Measurements from ENCODE around the gene PPP2R1B. TPM values are rescaled to one million over a fixed set of nuclear protein-coding genes. Genes with fewer than 3 reads are reported as not detected.
"Not testable (repeated sequence)": the region's sequence is repeated elsewhere in the genome, so short reads cannot be mapped to it uniquely, and the experiment has no call there.

PPP2R1B gene
- total RNA-seq, 1 experiment from 2014 or later = 35.4 TPM

GRCh38 chr11:111730871-111731591 is 35.2 kb downstream of the PPP2R1B start:
- no peaks in the 10 kb centered on the region; the same call in 1 of the 2 replicates for H3K36me3 ChIP-seq
- peak; percentile 62 to 78 for DNase-seq
- no peaks in the 10 kb centered on the region for H3K27me3 ChIP-seq
- H3K27ac ChIP-seq = peak overlapping the region; percentile 53
- no peaks in the 10 kb centered on the region for H3K9me3 ChIP-seq (replicated peaks)
- peaks cover 38% of the 10 kb centered on the region for H3K4me1 ChIP-seq
- peak overlapping the region; percentile 21; the same call in 1 of the 2 replicates for H3K4me3 ChIP-seq

- Histone ChIP-seq H3K4me1 (peaks cover 33% of the 10 kb centered on the region), H3K27ac (peak overlapping the region; percentile 90), H3K9me3 (replicated peaks) (no peaks in the 10 kb centered on the region), H3K36me3 (no peaks in the 10 kb centered on the region; the same call in 1 of the 2 replicates), H3K27me3 (no peaks in the 10 kb centered on the region), H3K4me3 (peak overlapping the region; percentile 27)
- peak in 1 of 2 experiments; percentile 37 for DNase-seq
Observed at GRCh38 chr11:111729831-111730311, 36.3 kb downstream of the PPP2R1B start.

GRCh38 chr11:111729071-111729830 is 36.9 kb downstream of the PPP2R1B start:
- Histone ChIP-seq H3K27me3 (no peaks in the 10 kb centered on the region), H3K4me3 (peak overlapping the region; percentile 27), H3K4me1 (peaks cover 28% of the 10 kb centered on the region), H3K9me3 (replicated peaks) (no peaks in the 10 kb centered on the region), H3K36me3 (no peaks in the 10 kb centered on the region; the same call in 1 of the 2 replicates), H3K27ac (peak overlapping the region; percentile 90)
- DNase-seq = peak; percentile 59 to 86

GRCh38 chr11:111727431-111727830 is 38.8 kb downstream of the PPP2R1B start:
- H3K4me1 ChIP-seq = peaks cover 28% of the 10 kb centered on the region
- H3K27me3 ChIP-seq = no peaks in the 10 kb centered on the region
- no peaks in the 10 kb centered on the region; the same call in 1 of the 2 replicates for H3K36me3 ChIP-seq
- no peak overlapping the region for H3K4me3 ChIP-seq
- no peak overlapping the region for H3K27ac ChIP-seq
- H3K9me3 ChIP-seq (replicated peaks) = no peaks in the 10 kb centered on the region
- no peak for DNase-seq

- Histone ChIP-seq H3K36me3 (no peaks in the 10 kb centered on the region; the same call in 1 of the 2 replicates), H3K4me1 (peaks cover 25% of the 10 kb centered on the region), H3K27ac (no peak overlapping the region), H3K4me3 (no peak overlapping the region), H3K9me3 (replicated peaks) (no peaks in the 10 kb centered on the region), H3K27me3 (no peaks in the 10 kb centered on the region)
- no peak for DNase-seq
Observed at GRCh38 chr11:111726301-111726713, 39.9 kb downstream of the PPP2R1B start.

GRCh38 chr11:111725621-111726020 is 40.6 kb downstream of the PPP2R1B start:
- H3K27me3 ChIP-seq = no peaks in the 10 kb centered on the region
- no peak for DNase-seq
- no peak overlapping the region for H3K4me3 ChIP-seq
- no peak overlapping the region for H3K27ac ChIP-seq
- H3K36me3 ChIP-seq = no peaks in the 10 kb centered on the region; the same call in 1 of the 2 replicates
- H3K4me1 ChIP-seq = peaks cover 18% of the 10 kb centered on the region
- H3K9me3 ChIP-seq (replicated peaks) = no peaks in the 10 kb centered on the region

GRCh38 chr11:111724615-111725129 is 41.5 kb downstream of the PPP2R1B start:
- Histone ChIP-seq H3K4me3 (no peak overlapping the region), H3K9me3 (replicated peaks) (no peaks in the 10 kb centered on the region), H3K27me3 (no peaks in the 10 kb centered on the region), H3K4me1 (peaks cover 9% of the 10 kb centered on the region), H3K27ac (no peak overlapping the region), H3K36me3 (no peaks in the 10 kb centered on the region; the same call in 1 of the 2 replicates)
- DNase-seq = no peak

- no peaks in the 10 kb centered on the region for H3K4me1 ChIP-seq
- no peaks in the 10 kb centered on the region for H3K9me3 ChIP-seq (replicated peaks)
- no peaks in the 10 kb centered on the region for H3K27me3 ChIP-seq
- no peak overlapping the region for H3K4me3 ChIP-seq
- H3K36me3 ChIP-seq = no peaks in the 10 kb centered on the region; the same call in 1 of the 2 replicates
- no peak for DNase-seq
- H3K27ac ChIP-seq = no peak overlapping the region
Observed at GRCh38 chr11:111723595-111723994, 42.6 kb downstream of the PPP2R1B start.

GRCh38 chr11:111722501-111722900 is 43.7 kb downstream of the PPP2R1B start:
- no peak for DNase-seq
- Histone ChIP-seq H3K27me3 (no peaks in the 10 kb centered on the region), H3K4me3 (no peak overlapping the region), H3K27ac (no peak overlapping the region), H3K9me3 (replicated peaks) (no peaks in the 10 kb centered on the region), H3K36me3 (no peaks in the 10 kb centered on the region; the same call in 1 of the 2 replicates), H3K4me1 (no peaks in the 10 kb centered on the region)

GRCh38 chr11:111720801-111721494 is 45.2 kb downstream of the PPP2R1B start:
- no peak for DNase-seq
- no peaks in the 10 kb centered on the region; the same call in 1 of the 2 replicates for H3K36me3 ChIP-seq
- H3K27ac ChIP-seq = no peak overlapping the region
- H3K4me3 ChIP-seq = no peak overlapping the region
- no peaks in the 10 kb centered on the region for H3K4me1 ChIP-seq
- no peaks in the 10 kb centered on the region for H3K9me3 ChIP-seq (replicated peaks)
- H3K27me3 ChIP-seq = no peaks in the 10 kb centered on the region

- Histone ChIP-seq H3K4me3 (no peak overlapping the region), H3K27ac (no peak overlapping the region), H3K36me3 (no peaks in the 10 kb centered on the region; the same call in 1 of the 2 replicates), H3K9me3 (replicated peaks) (no peaks in the 10 kb centered on the region), H3K27me3 (no peaks in the 10 kb centered on the region), H3K4me1 (no peaks in the 10 kb centered on the region)
- DNase-seq = no peak
Observed at GRCh38 chr11:111719379-111719778, 46.8 kb downstream of the PPP2R1B start.

GRCh38 chr11:111718859-111719258 is 47.3 kb downstream of the PPP2R1B start:
- H3K4me1 ChIP-seq = no peaks in the 10 kb centered on the region
- no peaks in the 10 kb centered on the region for H3K27me3 ChIP-seq
- no peak overlapping the region for H3K27ac ChIP-seq
- no peaks in the 10 kb centered on the region; the same call in 1 of the 2 replicates for H3K36me3 ChIP-seq
- no peak for DNase-seq
- no peaks in the 10 kb centered on the region for H3K9me3 ChIP-seq (replicated peaks)
- H3K4me3 ChIP-seq = no peak overlapping the region

GRCh38 chr11:111718436-111718835 is 47.8 kb downstream of the PPP2R1B start:
- no peak for DNase-seq
- Histone ChIP-seq H3K4me1 (no peaks in the 10 kb centered on the region), H3K27ac (no peak overlapping the region), H3K36me3 (no peaks in the 10 kb centered on the region; the same call in 1 of the 2 replicates), H3K27me3 (no peaks in the 10 kb centered on the region), H3K9me3 (replicated peaks) (no peaks in the 10 kb centered on the region), H3K4me3 (no peak overlapping the region)

- H3K27me3 ChIP-seq; H3K4me1 ChIP-seq; DNase-seq; H3K9me3 ChIP-seq (replicated peaks); H3K27ac ChIP-seq; H3K36me3 ChIP-seq; H3K4me3 ChIP-seq: not testable (repeated sequence)
Observed at GRCh38 chr11:111717660-111718059, 48.5 kb downstream of the PPP2R1B start.

Measured in SJCRH30 (cell line).